Prostate gland (tissue), 2 donors: ENCODE results near the gene MYLK4. TPM values are rescaled to one million over a fixed set of nuclear protein-coding genes. Genes with fewer than 3 reads are reported as not detected.

Source experiments
- DNase-seq: peaks from one replicate; pipeline ENCODE4 v3.0.0-alpha.2; 2019; ENCODE audit warnings: low spot score
- H3K27ac ChIP-seq, 2 donors: fragments of 200-600 bp; sonication (generic); 2 replicates each; pipeline ENCODE4 v1.5.1; 2017 to 2019
- H3K27me3 ChIP-seq: fragments of 200-600 bp; sonication (generic); replicated peaks from 2 replicates; pipeline ENCODE4 v1.5.1; 2019; ENCODE audit not compliant: insufficient read depth
- H3K36me3 ChIP-seq, 2 donors: fragments of 200-600 bp; sonication (generic); 1 replicate in 1 of 2; 2 replicates in 1 of 2; pipeline versions ENCODE4 v1.5.1 to v1.8.1; 2017 to 2019
- H3K4me1 ChIP-seq: fragments of 200-600 bp; sonication (generic); replicated peaks from 2 replicates; pipeline ENCODE4 v1.5.1; 2019
- H3K4me3 ChIP-seq, 2 donors: fragments of 200-600 bp; sonication (generic); 2 replicates each; pipeline ENCODE4 v1.5.1; 2017 to 2019
- H3K9me3 ChIP-seq: fragments of 200-600 bp; sonication (generic); 2 replicates; pipeline ENCODE4 v1.5.1; 2017
- CTCF ChIP-seq, 4 experiments: fragments of 200-600 bp in 2 of 4; fragments of 450-650 bp in 2 of 4; sonication (generic) in 2 of 4; IDR thresholded peaks; 1 replicate in 3 of 4; 2 replicates in 1 of 4; pipeline ENCODE4 v1.5.1; 2016 to 2019; ENCODE audit warnings: antibody characterized with exemption in 4 of 4, mild to moderate bottlenecking in 2 of 4, moderate library complexity in 2 of 4
- POLR2A ChIP-seq: fragments of 450-650 bp; IDR thresholded peaks from one replicate; pipeline ENCODE4 v1.6.1; 2016; ENCODE audit warnings: antibody characterized with exemption, mild to moderate bottlenecking
- POLR2AphosphoS5 ChIP-seq: sonication (generic); formaldehyde crosslinking; IDR thresholded peaks from one replicate; pipeline ENCODE4 v1.6.1; 2017; ENCODE audit warnings: antibody characterized with exemption
- WGBS: methylation state at CpG from one replicate; pipeline ENCODE4 v1.1.5; 2018; 5-methylcytosine and 5-hydroxymethylcytosine counted together
- intact Hi-C: fragments of 100-400 bp; cut with DNase I; formaldehyde crosslinking; loops from one replicate; pipeline ENCODE4 v1.14.2; 2022
- total RNA-seq, 2 donors: library from RNA; depleted of rRNA; stranded (reverse); fragments of >200 nt; gene quantifications; one replicate each; pipeline ENCODE4 v1.1.0, GENCODE V29; 2016

The MYLK4 gene
- total RNA-seq, 2 donors from 2014 or later: 0.46 to 0.97 TPM

DNA sequence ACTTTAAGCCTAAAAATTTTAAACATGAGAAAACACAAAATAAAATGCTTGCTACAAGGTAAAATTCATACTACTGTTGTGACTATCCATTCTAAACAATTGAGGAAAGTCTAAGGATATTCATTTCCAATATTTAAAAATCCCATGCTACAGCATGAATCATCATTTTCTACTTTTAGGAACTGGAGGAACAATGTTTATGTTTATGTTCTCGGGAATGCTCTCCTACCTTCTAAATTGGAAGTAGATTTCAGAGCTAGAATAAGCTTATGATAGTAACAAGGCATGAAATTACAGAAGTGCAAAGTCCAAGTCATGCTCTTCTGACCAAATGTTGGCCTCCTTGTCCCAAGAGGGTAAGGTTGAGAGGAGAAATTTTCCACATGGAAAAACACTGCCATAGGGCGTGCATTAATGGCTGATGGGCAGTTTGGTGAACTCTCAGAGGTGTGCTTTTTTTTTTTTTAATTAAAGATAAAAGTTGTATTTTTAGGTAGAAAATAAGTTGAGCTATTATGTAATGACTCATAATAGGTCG lies 6.0 kb upstream of the MYLK4 start:
- H3K27ac ChIP-seq: no peak overlapping the region
- TF ChIP-seq POLR2AphosphoS5 (no peak), POLR2A (no peak), CTCF (IDR thresholded peaks at IDR 0.05) (no peak)
- no peaks in the 10 kb centered on the region for H3K9me3 ChIP-seq
- intact Hi-C loops: no loop called here
- H3K36me3 ChIP-seq: no peaks in the 10 kb centered on the region
- no peak overlapping the region for H3K4me3 ChIP-seq
- 80% methylated on average over 3 of the region's 3 CpGs for WGBS
- H3K4me1 ChIP-seq: no peaks in the 10 kb centered on the region
- H3K27me3 ChIP-seq: no peaks in the 10 kb centered on the region
- no peak for DNase-seq

DNA sequence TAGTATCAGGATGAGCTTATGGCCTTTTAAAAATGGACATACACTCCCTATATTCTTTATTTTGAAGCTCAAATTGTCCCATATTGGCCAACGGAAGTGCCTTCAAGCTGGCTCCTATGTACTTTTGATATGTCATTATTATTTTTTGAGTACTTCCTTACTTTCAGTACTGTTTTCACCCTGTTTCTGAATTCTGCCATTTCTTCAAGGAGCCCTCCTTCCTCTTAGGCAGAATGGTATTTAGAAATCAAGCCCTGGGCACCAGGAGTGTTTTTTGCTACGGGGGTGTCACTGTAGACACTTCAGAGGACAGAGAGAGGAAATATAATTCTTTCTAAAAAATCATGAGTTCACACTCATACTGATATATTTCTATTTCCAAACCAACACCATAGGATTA lies 5.5 kb upstream of the MYLK4 start:
- Histone ChIP-seq H3K27ac (no peak overlapping the region), H3K4me3 (no peak overlapping the region), H3K36me3 (no peaks in the 10 kb centered on the region), H3K27me3 (no peaks in the 10 kb centered on the region), H3K4me1 (no peaks in the 10 kb centered on the region), H3K9me3 (no peaks in the 10 kb centered on the region)
- intact Hi-C loops: no loop called here
- no peak for TF ChIP-seq POLR2AphosphoS5
- TF ChIP-seq POLR2A: no peak
- no peak for TF ChIP-seq CTCF (IDR thresholded peaks at IDR 0.05)
- 91% methylated on average over 2 of the region's 2 CpGs for WGBS
- no peak for DNase-seq

DNA sequence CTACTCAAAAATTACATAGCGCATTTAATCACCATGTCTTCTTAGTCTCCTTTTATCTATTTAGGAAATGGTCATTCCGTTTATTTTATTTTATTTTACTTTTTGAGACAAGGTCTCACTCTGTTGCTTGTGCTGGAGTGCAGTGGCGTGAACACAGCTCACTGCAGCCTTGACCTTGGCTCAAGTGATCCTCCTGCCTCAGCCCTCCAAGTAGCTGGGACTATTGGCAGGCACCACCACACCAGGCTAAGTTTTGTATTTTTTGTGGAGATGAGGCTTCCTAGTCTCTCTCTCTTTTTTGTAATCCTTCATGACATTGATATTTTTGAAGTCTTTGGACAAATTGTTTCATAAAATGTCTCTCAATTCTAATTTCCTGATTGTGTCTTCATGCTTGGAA lies 4.7 kb upstream of the MYLK4 start:
- no peak for DNase-seq
- H3K4me1 ChIP-seq: no peaks in the 10 kb centered on the region
- TF ChIP-seq POLR2AphosphoS5 (no peak), CTCF (IDR thresholded peaks at IDR 0.05) (no peak), POLR2A (no peak)
- H3K9me3 ChIP-seq: no peaks in the 10 kb centered on the region
- intact Hi-C loops: no loop called here
- no peak overlapping the region for H3K27ac ChIP-seq
- H3K27me3 ChIP-seq: no peaks in the 10 kb centered on the region
- no peak overlapping the region for H3K4me3 ChIP-seq
- 88% methylated on average over 3 of the region's 3 CpGs for WGBS
- no peaks in the 10 kb centered on the region for H3K36me3 ChIP-seq

GRCh38 chr6:2754911-2755310 lies 4.2 kb upstream of the MYLK4 start:
- TF ChIP-seq CTCF (IDR thresholded peaks at IDR 0.05) (no peak), POLR2A (no peak), POLR2AphosphoS5 (no peak)
- Histone ChIP-seq H3K9me3 (no peaks in the 10 kb centered on the region), H3K4me3 (no peak overlapping the region), H3K36me3 (no peaks in the 10 kb centered on the region), H3K4me1 (no peaks in the 10 kb centered on the region), H3K27me3 (no peaks in the 10 kb centered on the region), H3K27ac (no peak overlapping the region)
- intact Hi-C loops: no loop called here
- WGBS: 94% methylated on average over 1 of the region's 1 CpG
- no peak for DNase-seq

DNA sequence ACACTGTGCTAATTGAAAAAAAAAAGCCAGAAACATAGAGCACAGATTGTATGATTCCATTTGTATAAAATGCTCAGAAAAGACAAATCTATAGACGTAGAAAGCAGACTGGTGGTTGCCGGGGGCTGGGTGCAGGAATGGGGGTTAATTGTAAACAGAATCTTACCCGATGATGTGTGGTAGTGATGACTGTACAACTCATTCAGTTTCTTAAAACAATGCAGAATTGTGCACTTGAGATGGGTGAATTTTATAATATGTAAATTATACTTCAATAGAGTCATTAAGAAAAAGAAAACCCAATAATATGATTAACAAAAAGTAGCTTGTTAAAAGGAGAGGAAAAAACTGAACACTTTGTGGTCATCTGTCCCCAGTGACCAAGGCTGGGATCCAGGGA lies 3.7 kb upstream of the MYLK4 start:
- no peaks in the 10 kb centered on the region for H3K36me3 ChIP-seq
- no peaks in the 10 kb centered on the region for H3K4me1 ChIP-seq
- no peak for TF ChIP-seq POLR2AphosphoS5
- TF ChIP-seq POLR2A: no peak
- no peak for TF ChIP-seq CTCF (IDR thresholded peaks at IDR 0.05)
- H3K27me3 ChIP-seq: no peaks in the 10 kb centered on the region
- intact Hi-C loops: no loop called here
- H3K27ac ChIP-seq: no peak overlapping the region
- WGBS: 66% methylated on average over 3 of the region's 3 CpGs
- H3K9me3 ChIP-seq: no peaks in the 10 kb centered on the region
- no peak overlapping the region for H3K4me3 ChIP-seq
- DNase-seq: no peak
